NT2/D1 (cell line): ENCODE measurements around the gene URAD.

Experiments used
- DNase-seq: peaks from one replicate; pipeline ENCODE4 v3.0.0-alpha.2; 2011; ENCODE audit warnings: low read depth, low spot score
- H3K27me3 ChIP-seq: 2 replicates; pipeline ENCODE4 v1.6.0; 2011; ENCODE audit warnings: mild to moderate bottlenecking; ENCODE audit not compliant: insufficient read length, insufficient read depth
- H3K36me3 ChIP-seq: 2 replicates; pipeline ENCODE4 v1.6.1; 2011; ENCODE audit warnings: mild to moderate bottlenecking, low read length, mixed read lengths; ENCODE audit not compliant: insufficient read depth, insufficient read length
- H3K4me1 ChIP-seq: 2 replicates; pipeline ENCODE4 v1.5.1; 2011; ENCODE audit not compliant: insufficient read depth, insufficient read length
- H3K4me3 ChIP-seq: 2 replicates; pipeline ENCODE4 v1.5.1; 2011; ENCODE audit warnings: low read depth; ENCODE audit not compliant: insufficient read length
- H3K9ac ChIP-seq: 2 replicates; pipeline ENCODE4 v1.6.0; 2011; ENCODE audit warnings: low read depth; ENCODE audit not compliant: insufficient read length
- H3K9me3 ChIP-seq: 2 replicates; pipeline ENCODE4 v1.5.1; 2011; ENCODE audit warnings: mild to moderate bottlenecking, low read length; ENCODE audit not compliant: insufficient read depth
- SUZ12 ChIP-seq: IDR thresholded peaks from 2 replicates; pipeline ENCODE4 v1.6.1; 2011; ENCODE audit not compliant: insufficient read length, insufficient read depth; ENCODE audit errors: extremely low read depth
- YY1 ChIP-seq: IDR thresholded peaks from 2 replicates; pipeline ENCODE4 v1.6.1; 2011; ENCODE audit not compliant: insufficient read length, insufficient read depth
- ZNF274 ChIP-seq: IDR thresholded peaks from 2 replicates; pipeline ENCODE4 v1.6.1; 2011; ENCODE audit warnings: mild to moderate bottlenecking, low read depth, low read length

The URAD gene

DNA sequence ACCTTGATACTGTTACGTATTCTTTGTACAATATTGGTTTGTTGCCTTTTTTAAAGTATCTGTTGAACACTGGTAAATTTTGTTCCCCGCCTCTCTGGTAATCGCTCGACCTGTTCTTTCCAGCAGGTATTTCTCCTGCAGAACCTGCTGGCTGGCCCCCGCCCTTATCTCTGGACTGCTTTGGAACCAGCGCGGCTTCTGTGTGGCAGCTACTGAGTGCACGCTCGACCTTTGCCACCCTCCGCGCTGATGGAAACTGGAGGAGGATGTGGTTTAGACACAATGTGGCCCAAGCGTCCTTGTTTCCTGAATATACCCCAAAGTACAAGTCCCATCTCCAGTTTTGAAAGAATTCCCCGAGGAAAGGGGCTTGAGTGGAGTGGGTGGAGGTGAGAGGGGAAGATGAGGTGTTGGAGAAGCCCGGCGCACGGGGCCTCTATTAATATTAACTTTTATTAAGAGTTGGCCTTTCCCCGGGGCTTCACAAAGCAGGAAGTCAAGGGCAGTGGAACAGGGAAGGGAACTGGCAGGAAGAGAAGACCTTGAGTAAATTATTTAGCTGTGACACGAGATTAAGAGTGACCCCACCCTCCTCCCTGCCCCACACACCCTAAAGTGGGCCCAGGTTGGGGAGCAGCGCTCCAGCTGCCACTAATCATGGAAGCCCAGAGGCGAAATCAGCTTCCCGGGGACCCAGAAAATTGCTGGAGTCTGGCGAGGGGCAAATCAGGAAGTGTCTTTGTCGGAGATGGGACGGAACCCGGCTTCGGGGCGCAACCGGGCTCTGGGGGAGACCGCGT, 35.4 kb downstream of the URAD start:
- H3K9ac ChIP-seq, result no peak overlapping the region
- TF ChIP-seq YY1, result no peak
- TF ChIP-seq ZNF274, result no peak
- TF ChIP-seq SUZ12, result no peak
- no peaks in the 10 kb centered on the region for H3K36me3 ChIP-seq
- DNase-seq, result no peak
- H3K9me3 ChIP-seq, result peaks cover 21% of the 10 kb centered on the region
- peaks cover 89% of the 10 kb centered on the region for H3K27me3 ChIP-seq
- H3K4me3 ChIP-seq, result peak overlapping the region; percentile 26
- H3K4me1 ChIP-seq, result no peaks in the 10 kb centered on the region

DNA sequence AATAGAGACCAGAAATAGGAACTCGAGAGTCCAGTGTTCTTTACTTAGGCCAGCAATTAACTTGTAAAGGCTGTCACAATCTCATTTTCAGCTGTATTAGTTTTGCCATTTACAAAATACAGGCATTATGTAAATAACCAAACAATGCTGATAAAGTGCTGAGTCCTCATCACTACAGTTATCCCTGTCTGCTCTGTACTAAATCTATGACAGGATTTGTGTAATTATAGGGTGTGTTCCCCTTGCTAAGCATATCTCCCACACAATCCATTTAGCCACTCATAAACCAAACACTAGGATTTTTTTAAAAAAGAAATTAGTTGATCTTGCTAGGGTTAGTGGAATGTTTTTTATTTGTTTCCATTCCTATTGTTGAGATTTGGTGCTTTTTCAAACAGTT, 45.5 kb downstream of the URAD start:
- Histone ChIP-seq H3K4me3 (no peak overlapping the region), H3K4me1 (no peaks in the 10 kb centered on the region), H3K27me3 (peaks cover 37% of the 10 kb centered on the region), H3K9me3 (no peaks in the 10 kb centered on the region), H3K9ac (no peak overlapping the region), H3K36me3 (no peaks in the 10 kb centered on the region)
- no peak for TF ChIP-seq YY1
- TF ChIP-seq SUZ12, result no peak
- no peak for TF ChIP-seq ZNF274
- no peak for DNase-seq

DNA sequence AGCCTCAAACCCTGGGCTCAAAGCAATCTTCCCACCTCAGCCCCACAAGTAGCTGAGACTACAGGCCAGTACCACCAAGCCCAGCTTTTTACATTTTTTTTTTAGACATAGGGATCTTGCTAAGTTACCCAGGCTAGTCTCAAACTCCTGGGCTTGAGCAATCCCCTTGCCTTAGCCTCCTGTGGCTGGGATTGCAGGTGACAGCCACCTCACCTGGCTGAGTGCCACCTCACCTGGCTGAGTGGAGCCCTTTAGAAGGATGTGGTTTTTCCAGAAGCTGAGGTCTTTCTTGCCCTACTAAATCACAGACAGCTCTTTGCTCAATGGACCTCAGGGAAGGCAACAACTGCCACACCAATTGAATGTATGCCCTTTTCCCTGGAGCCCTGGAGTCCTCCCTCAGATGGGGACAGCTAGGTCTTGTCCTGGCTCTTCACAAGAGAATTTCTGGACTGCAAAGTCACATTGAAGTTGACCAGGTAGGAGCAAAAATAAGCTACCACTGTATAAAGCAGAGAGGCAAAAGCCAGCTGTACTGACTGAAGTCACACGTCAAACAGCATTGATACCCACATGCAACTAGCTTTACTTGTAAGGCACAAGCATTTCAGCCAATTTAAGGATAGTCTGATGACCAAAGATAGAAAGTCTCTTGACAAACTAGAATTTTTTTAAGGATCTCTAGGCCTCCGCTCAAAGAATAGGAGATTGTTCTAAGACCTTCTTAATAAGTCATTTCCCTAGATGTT, 54.7 kb downstream of the URAD start:
- Histone ChIP-seq H3K4me1 (no peaks in the 10 kb centered on the region), H3K9ac (no peak overlapping the region), H3K36me3 (no peaks in the 10 kb centered on the region), H3K4me3 (no peak overlapping the region), H3K9me3 (no peaks in the 10 kb centered on the region), H3K27me3 (peaks cover 40% of the 10 kb centered on the region)
- no peak for DNase-seq
- TF ChIP-seq SUZ12 (no peak), ZNF274 (no peak), YY1 (no peak)

DNA sequence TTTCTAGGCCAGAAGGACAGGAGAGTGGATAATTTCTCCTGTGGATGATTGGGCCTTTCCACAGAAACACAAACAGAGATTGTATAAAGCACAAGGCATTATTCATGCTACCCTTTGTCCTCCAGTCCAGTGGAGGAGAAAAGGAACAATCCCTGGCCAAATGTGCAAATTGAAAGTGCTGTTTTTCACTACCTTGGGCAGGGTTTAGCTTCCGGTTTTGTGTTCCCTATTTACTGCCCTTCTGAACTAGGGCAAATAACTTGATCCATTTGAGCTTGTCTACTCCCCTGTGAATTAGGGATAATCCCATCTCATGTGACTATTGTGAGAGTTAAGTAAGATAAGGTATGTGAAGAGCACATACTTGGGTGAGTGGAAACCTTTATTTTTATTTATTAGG, 55.4 kb downstream of the URAD start:
- H3K9me3 ChIP-seq, result no peaks in the 10 kb centered on the region
- TF ChIP-seq SUZ12 (no peak), ZNF274 (no peak), YY1 (no peak)
- no peaks in the 10 kb centered on the region for H3K4me1 ChIP-seq
- peaks cover 46% of the 10 kb centered on the region for H3K27me3 ChIP-seq
- H3K36me3 ChIP-seq, result no peaks in the 10 kb centered on the region
- no peak for DNase-seq
- no peak overlapping the region for H3K9ac ChIP-seq
- H3K4me3 ChIP-seq, result no peak overlapping the region

DNA sequence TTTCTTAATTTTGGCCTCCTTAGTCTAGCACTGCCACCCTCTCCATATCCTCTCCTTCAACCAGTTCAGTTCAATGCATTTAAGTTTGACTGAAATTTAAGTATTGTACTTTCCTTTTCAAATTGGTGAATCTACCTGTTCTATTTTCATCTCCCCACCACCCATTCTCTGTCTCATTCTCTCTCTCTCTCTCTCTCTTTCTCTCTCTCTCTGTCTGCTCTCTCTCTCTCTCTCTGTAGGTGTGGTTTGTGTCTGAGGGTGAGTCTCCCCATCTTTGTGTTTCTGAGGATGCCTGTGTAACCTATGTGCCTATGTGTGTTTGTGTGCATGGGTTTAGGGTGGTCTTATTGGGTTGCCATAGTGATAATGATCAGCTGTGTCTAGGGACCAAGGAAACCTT, 58.6 kb downstream of the URAD start:
- TF ChIP-seq SUZ12 (no peak), ZNF274 (no peak), YY1 (no peak)
- DNase-seq, result no peak
- H3K27me3 ChIP-seq, result peaks cover 79% of the 10 kb centered on the region
- H3K36me3 ChIP-seq, result no peaks in the 10 kb centered on the region
- no peak overlapping the region for H3K9ac ChIP-seq
- no peaks in the 10 kb centered on the region; the same call in 1 of the 2 replicates for H3K9me3 ChIP-seq
- no peak overlapping the region for H3K4me3 ChIP-seq
- no peaks in the 10 kb centered on the region for H3K4me1 ChIP-seq

DNA sequence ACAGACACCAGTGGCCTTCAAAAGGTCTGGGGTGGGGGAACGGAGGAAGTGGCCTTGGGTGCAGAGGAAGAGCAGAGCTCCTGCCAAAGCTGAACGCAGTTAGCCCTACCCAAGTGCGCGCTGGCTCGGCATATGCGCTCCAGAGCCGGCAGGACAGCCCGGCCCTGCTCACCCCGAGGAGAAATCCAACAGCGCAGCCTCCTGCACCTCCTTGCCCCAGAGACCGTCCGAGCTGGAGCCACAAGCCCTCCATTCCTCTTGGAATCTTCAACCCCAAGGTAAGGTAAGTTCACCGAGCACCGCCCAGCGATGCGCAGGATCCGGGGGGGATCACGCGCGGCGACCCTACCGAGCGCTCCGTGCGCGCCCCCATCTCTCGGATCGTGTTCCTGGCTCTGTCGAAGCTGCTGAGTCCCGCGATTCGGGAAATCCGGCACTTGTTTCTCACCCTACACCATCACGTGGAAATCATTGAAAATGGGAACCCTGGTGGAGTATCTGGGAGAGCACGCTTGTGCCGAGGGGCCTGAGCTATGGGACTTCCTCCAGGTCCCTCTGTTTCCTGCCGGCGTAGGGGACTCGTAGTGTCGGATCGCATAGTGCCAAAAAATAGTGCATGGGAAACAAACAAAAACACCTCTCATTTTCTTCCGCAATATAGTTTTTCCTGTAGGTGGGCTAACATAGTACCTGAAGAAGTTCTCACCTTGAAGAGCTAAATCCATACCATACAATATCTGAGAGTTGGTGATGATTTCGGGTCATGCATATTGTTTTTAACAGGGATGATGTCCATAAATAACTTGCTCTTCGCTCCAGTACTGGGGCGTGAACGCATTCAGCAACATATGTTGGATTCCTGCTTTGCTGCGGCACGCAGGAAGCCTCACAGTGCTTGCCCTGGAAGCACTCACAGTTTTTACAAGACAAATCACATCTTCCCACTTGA, 59.4 kb downstream of the URAD start:
- no peak overlapping the region for H3K4me3 ChIP-seq
- no peaks in the 10 kb centered on the region; the same call in 1 of the 2 replicates for H3K9me3 ChIP-seq
- no peaks in the 10 kb centered on the region for H3K4me1 ChIP-seq
- H3K36me3 ChIP-seq, result no peaks in the 10 kb centered on the region
- no peak for DNase-seq
- no peak for TF ChIP-seq YY1
- TF ChIP-seq SUZ12, result no peak
- TF ChIP-seq ZNF274, result no peak
- no peak overlapping the region for H3K9ac ChIP-seq
- peaks cover 87% of the 10 kb centered on the region for H3K27me3 ChIP-seq
